Hematopoietic multipotent progenitor cell treated with erythropoietin and hydrocortisone succinate and interleukin-3 and kit ligand, for 8 days (in vitro differentiated cells): Measurements from ENCODE around the gene KRT28.

ENCODE experiments used
- DNase-seq: peaks from one replicate; pipeline ENCODE4 v3.0.0-alpha.2; 2015

Gene KRT28, protein sequence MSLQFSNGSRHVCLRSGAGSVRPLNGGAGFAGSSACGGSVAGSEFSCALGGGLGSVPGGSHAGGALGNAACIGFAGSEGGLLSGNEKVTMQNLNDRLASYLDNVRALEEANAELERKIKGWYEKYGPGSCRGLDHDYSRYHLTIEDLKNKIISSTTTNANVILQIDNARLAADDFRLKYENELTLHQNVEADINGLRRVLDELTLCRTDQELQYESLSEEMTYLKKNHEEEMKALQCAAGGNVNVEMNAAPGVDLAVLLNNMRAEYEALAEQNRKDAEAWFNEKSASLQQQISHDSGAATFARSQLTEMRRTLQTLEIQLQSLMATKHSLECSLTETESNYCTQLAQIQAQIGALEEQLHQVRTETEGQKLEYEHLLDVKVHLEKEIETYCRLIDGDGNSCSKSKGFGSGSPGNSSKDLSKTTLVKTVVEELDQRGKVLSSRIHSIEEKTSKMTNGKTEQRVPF

DNA sequence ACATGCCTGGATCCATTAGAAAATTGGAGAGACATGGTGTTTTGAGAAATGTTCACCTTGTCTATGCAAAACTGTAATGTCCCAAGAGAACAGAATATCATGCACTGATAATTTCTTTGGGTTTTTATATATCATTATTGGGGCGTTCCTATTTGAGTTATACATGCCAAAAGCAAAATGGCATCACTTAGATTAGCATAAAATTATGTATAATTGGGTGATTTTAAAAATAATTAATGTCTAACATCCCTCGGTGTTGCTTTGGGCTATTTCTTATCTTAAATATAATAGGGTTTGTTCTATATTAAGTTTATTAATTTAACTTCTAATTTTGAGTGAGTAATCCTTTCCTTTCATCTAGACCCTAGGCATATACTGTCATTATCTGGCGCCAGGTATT lies at the start of gene KRT28:
TSS of gene KRT28 (minus strand) at position 101 of the 400 bp plus-strand sequence. CDS start at position 35, 66 bp downstream.
- DNase-seq = no peak

DNA sequence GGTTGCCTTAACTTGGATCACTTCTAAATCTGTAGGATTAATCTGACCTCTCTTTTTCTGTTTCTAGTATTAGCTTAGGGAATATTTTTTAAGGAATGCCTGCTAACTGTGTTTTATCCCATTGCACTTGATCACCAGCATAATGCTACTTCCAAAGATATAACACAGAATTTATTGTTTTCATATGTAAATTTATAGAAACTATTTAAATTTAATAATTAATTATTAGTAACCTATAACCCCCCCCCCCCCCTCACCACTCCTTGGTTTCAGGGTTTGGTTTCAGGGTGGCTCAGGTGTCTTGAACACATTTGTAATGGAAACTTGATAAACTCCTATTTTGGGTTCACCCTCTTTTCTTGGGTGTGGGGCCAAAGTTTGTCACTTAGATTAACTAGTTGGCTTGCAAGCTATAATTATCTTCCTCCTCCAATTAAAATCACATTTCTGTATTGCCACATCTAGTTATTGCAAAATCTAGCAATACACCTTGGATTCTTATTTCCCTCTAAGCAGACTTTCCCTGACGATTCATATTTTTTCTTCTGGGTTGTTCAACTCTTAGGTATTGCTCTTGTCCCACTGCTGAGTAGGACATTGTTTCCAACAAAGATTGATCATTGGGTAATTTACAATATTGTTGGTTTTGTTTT lies 49.0 kb upstream of the KRT28 start:
- no peak for DNase-seq

DNA sequence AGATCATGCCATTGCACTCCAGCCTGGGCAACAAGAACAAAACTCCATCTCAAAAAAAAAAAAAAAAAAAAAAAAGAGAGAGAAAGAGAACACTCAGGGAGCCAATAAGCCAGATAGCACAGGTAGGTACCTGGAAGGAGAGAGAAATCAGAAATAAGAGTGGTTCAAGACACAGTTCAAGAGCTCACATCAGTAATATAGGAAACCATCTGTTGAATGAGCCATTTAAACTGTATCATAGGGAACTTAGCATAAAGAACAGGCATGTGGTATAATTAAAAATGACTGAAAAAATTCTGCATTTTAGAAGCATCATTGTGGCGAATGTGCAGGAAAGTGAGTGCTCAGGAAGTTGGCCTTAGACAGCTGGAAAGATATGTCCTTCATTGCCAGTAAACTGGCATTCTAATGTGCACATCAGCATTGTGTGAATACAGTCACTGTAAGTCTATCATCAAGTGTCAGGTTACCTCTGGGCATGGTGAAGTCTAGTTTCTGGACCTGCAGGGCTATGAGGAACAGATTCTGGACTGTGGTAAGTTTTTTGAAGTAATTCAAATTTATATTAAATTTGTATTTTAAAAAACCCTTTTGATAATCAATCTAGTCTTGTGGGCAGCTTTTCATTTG lies 46.9 kb upstream of the KRT28 start:
- DNase-seq = no peak

DNA sequence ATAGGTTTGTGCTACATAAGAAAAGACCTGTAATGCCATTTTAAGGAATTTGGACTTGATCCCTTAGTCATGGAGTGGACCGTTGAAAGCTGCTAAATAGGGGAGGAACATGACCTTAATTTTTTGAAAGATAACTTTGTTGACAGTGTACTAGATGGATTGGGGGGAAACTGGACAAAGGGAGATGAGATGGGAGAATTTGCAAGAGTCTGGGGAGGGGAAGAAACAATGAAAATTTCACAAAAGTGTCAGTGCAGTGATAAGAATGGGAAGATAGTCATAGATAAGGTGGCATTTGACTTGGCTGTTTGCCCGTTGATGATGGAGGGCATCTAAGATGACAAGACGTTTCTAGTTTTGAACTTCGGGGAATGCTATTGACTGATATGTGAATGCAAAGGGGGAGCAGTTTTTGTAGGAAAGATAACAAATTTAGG lies 44.9 kb upstream of the KRT28 start:
- DNase-seq = no peak

DNA sequence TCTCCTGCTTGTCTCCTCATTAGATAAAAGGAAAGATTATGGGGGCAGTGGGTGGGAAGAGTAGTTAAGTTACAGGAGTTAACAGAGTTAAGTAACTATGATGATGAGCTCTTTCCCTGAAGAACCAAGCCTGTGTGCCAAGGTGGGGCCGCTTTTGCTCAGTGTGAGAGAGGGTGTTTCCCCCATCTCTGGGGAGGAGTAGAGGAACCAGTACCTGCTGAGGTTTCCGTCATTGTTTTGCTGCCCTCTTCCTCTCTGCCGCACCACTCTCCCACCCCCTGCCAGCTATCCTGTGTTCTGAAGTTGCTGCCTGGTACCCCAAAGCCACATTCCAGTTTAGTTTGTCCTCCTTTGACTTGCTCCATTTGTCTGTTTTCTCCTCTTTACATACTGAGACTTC lies 43.5 kb upstream of the KRT28 start:
- DNase-seq = no peak

DNA sequence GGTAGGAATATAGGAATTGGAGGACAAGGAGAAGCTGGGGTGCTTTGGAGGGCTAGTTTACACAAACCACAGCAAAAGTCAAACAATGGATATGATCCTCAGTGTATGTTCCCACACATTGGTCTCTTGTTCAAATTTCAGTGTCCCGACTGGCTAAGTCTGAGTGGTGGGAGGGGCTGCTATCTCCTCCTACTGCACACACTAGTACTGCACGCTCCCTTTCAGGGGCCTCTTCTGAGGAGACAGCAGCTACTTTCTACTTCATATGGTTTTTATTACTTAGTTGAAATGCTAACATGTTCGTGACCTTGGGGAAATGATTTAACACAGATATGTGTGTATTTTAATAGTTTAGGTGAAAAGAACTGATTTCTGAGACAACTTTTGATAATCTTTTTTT lies 41.5 kb upstream of the KRT28 start:
- DNase-seq = no peak

DNA sequence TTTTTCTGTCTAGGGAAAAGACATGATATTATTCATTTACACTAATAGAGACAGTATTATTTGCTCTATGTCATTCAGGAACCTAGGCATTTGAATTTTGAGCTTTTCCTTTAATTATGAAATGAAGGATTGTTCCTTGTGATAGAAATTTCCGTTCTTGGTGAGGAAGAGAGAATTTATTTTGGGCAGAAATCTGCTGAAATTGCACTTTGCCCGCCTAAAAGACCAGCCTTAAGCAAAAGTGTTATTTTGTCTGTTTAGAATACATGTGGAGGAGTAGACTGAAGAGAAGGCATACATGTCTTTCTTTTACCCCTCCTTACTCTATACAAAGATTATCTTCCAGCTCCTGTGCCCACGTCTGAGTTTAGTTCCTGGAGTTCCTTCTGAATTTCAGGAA lies 39.4 kb upstream of the KRT28 start:
- no peak for DNase-seq

DNA sequence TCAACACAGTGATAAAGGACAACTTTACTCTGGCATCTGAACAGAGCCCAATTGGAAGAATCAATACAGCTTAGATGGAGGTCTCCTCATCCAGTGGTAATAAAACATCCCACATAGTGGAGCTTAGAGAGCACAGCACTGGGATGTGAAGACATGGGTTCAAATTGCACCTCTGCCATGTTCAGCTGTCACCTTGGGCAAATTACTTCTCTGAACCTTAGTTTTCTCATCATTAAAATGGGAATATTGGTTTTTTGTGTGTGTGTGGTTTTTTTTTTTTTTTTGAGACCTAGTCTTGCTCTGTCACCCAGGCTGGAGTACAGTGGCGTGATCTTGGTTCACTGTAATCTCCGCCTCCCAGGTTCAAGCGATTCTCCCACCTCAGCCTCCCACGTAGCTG lies 36.3 kb upstream of the KRT28 start:
- no peak for DNase-seq

DNA sequence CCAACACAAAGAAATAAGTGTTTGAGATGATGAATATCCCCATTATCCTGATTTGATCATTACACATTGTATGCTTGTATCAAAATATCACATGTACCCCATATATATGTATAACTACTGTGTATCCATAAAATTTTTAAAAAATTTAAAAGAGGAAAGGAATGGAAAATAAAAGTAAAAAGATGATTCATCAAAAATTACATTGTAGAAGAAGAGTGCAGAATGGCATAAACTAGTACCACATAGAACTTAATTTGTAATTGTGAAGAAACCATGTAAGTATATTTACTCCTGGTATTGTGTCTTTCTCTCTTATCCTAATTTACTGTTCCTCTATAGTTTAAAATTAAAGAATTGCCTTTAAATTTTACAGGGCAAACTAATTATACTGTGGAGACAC lies 34.1 kb upstream of the KRT28 start:
- DNase-seq = no peak

DNA sequence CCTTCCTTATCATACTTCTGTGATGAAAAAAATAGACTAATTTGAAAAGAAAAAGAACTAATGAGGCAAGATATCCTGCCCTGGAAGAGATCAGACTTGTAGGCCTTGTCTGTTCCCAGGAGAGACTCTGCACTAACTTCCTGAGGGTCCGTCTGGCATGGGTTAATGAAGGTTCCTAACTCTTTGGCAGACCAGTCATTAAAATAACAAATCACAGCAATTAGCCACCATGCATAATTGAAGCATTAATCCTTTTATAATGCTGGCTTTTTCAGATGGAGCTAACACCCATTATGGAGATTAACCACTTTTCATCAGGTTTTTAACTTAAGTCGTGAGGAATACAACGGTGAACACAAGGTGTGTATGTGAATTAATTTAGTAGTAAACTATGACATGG lies 33.1 kb upstream of the KRT28 start:
- DNase-seq = no peak

DNA sequence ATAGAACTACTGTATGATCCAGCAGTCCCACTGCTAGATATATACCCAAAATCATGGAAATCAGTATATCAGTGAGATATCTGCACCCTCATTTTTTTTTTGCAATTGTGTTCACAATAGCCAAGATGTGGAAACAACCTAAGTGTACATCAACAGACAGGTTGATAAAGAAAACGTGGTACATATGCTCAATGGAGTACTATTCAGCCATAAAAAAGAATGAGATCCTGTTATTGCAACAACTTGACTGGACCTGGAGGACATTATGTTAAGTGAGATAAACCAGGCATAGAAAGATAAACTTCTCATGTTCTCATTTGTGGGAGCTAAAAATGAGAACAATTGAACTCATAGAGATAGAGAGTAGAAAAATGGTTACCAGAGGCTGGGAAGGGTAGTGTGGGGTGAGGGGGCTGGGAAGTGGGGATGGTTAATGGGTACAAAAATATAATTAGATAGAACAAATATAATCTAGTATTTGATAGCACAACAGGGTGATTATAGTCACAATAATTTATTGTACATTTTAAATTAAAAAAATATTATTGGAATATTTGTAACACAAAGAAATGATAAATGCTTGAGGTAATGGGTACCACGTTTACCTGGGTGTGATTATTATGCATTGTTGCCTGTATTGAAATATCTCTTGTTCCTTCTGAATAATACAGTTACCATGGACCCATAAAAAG lies 30.5 kb upstream of the KRT28 start:
- no peak for DNase-seq

DNA sequence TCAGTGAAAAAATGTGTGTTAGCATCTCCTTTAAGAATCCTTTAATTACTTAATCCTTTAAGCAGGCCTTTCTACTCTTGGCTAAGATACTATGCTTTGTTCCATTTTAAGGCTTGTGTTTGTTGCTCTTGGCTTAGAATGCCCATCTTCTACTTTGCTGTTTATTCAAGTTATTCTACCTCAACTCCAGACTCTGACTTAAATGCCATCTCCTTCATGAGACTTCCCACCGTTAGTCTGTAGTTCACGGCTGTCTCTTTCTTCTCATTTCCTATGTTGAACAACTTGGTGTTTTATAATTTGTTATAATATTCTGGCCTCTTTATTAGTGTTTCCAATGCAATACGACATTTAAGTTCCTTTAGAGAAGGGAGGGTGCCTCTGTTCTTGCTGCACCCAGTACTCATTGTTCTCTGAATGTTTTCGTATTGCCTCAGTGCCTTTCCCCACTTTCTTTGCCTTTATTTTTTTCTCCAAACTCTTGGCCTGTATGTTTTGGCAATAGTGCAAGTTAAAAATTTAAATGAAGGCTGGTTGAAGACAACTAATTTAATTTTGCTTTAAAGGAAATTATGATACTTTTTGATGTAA lies 28.8 kb upstream of the KRT28 start:
- DNase-seq = no peak

DNA sequence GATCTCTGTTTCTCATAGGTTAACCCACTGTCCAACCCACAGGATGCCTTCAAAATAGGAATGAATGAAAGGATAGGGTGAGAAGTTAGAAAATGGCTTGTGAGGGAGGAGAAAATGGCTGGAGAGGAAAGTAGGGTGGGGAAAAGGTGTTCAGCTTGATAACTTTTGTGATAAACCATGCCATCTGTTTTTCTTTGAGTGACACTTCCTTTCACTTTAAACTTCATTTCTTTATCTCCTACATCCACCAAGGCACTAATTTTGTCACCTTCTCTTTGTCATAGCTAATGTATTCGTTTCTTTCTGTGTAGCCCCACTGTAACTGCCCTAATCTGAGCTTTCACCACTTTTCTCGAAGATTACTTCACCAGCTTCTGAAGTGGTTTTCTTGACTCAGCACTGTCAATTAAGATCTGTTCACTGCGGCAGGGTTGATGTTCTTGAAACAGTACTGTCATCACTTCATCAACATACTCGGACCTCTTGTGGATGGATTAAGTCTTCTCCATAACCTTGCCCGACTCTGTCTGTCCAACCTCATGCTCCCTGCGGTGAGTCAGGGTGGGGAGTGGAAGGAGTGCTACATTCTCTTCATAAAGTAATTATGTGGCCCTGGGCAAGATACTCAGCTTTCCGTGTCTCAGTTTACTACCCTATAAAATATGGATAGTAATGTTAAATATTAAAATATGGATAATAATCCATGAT lies 28.1 kb upstream of the KRT28 start:
- DNase-seq = peak; percentile 62

DNA sequence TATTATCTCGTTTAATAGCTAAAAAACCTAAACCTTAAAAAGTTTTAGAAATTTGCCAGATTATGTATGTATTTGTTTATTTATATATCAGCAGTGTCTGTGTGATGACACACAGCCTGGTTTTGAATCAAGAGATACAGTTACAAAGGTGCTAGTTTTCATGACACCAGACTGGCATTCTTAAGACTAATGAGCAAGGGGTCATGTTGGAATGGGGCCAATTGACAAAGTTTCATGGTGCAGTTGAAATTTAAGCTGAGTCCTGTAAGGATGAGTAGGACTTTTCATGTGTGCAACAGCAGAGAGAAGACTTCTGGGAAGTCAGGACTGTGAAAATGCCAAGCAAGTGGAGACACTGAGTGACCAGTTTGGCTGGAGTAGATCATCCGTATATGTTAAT lies 25.8 kb upstream of the KRT28 start:
- no peak for DNase-seq

DNA sequence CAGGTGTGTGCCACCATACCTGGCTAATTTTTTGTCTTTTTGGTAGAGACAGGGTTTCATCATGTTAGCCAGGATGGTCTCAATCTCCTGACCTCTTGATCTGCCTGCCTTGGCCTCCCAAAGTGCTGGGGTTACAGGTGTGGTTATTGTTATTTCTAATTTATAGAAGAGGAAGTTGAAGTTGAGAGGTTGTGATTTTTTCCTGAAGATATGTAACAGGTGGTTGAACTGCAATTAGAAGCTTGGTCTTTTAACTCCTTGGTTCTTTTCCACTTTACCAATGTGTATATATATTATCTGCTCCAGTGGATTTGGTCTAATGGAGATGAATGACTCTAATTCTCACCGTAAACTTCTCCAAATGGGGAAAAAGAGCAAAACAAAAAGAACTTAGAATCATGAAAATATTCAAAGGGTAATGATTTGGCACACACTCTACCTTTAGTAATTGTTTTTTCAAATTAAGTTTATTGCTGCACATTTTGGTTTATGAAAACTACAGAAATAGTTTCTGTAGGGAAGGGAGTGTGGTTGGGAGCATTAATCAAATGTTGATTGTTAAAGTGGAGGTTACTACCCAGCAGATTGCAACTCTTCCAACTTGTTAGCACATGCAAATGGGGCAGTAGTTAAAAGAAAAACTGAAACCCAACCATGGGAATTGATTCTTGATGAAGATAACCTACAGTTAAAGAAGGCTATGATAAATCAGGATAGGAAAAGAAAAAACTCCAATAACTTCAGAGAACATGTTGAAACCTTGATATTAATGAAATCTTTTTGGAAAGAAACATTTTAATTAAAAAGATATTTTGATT lies 24.5 kb upstream of the KRT28 start:
- no peak for DNase-seq

DNA sequence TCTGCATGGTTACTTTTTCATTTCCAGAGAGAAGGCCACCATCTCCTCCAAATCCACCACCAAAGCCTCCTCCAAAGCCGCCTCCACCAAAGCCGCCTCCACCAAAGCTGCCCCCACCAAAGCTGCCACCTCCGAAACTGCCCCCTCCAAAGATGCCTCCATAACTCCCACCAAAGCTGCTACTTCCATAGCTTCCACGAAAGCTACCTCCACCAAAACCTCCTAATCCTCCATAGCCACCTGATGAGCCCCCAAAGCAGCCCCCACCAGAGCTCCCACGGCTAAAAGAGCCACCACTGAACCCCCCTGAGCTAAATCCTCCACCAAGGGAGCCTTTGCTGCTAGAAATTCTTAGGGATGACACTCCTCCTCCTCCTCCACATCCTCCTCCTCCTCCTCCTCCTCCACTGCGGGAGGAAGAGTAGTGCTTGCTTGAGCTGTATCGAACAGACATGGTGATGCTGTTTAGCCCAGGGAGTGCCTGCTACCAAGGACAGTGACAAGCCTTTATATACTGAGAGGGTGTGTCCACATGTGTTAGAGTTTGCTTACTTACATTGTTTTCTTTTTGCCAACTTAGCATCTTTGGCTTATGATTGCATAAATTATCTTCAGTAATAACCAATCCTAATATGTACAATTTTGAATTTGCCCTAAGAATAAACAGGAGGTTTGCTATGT lies 22.5 kb upstream of the KRT28 start, which contains the start of gene KRT10:
TSS of gene KRT10 (minus strand) at position 483 of the 681 bp plus-strand sequence. CDS start at position 454, 29 bp downstream.
- no peak for DNase-seq

DNA sequence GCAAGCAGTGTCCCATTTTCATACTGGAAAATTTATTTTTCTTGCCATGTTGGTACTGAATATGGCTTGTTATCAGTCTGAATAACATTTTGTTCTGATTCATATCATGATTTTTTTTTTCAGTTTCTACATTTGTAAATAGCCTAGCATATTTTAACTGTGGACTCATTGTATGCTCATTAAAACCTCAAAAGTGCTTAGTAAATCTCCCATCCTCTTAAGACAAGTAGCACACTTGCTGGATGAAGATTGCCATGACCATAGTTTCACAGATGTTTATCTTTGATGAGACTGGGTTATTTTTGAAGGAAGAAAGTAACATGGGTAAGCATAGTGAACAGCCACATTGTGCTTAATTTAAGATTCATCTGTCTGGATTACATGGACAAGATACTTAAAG lies 21.8 kb upstream of the KRT28 start:
- DNase-seq = no peak

DNA sequence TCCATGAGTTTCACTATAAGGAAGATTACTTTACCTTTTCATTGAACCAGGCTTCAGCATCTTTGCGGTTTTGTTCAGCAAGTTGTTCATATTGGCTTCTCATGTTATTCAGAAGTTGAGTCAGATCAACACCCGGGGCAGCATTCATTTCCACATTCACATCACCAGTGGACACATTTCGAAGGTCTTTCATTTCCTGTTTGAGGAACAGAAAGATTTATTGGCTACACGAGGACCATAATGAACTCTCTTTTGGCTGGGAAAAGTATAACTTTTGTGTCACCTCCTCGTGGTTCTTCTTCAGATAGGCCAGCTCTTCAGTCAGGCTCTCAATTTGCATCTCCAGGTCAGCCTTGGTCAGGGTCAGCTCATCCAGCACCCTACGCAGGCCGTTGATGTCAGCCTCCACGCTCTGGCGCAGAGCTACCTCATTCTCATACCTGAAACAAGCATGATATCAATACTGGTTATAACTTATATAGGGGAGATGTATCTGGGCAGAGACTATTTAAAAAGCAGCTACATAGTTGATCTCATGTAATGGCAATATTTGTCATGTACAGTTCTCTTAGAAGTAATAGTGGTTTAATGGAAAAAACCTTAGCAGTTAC lies 20.6 kb upstream of the KRT28 start:
- DNase-seq = no peak

DNA sequence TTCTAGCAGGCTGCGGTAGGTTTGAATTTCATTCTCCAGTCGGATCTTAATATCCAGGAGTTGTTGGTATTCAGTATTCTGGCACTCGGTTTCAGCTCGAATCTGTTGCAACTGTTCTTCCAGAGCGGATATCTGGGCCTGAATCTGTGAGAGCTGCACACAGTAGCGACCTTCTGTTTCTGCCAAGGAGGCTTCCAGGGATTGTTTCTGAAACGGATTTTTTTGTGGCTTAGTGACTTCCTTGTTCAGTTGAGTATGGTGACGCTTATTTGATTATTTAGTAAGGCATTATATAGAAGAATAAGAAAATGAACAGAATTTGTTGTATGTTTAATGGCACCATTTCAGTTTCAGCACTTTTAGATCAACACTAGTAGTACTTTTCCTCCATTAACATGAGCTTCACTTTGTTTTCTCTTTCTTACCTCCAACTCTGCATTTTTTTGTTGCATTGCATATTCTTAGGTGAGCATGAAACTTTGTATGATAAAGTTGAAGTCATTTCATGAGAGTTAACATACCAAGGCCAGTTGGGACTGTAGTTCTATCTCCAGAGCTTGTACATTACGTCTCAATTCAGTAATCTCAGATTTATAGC lies 19.9 kb upstream of the KRT28 start:
- peak; percentile 16 for DNase-seq
